C4-2B (cell line): ENCODE results near the gene DNAH1.

ENCODE experiments used
- H3K27ac ChIP-seq: fragments of 450-650 bp; 2 replicates; pipeline ENCODE4 v1.5.1; 2017
- CTCF ChIP-seq: fragments of 450-650 bp; conservative IDR thresholded peaks from 2 replicates; pipeline ENCODE4 v1.5.1; 2017; ENCODE audit warnings: mild to moderate bottlenecking
- ZFX ChIP-seq: fragments of 450-650 bp; IDR thresholded peaks from 2 replicates; pipeline ENCODE4 v1.6.1; 2017

Gene DNAH1

DNA sequence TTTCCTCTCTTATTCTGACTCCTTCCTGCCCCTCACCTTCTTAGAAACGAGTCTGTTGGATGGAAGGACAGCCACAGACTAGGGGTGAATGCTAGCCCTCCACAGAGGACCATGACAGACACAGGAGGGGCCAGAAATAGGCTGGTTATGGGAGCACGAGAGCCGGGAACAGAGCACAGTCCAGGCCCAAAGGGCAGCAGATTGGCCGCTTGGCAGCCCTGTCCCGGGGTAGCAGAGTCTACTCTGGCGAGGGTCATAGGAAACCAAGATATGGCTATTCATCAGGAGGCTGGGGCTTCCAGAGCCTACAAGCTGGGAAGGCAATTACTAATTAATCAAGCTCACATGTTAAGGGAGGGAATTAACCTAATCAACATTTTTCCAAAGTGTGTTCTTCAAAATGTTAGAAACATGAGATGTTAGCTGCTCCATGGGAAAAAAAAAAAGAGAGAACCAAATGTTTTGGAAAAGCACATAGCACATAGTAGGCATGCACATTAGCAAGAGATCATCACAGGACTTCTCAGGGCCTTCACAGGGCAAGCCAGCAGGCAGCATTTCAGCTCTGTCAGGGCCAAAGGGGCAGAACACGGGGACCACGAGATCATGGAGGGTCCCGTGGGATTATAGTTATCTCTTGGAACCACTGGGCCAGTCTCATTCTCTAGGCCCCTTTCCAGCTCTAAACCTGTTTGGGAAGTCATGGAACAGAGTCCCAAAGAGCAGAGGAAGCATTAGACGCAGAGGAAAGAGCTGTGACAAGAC is 115.5 kb downstream of the DNAH1 start:
- no peak overlapping the region for H3K27ac ChIP-seq
- no peak for TF ChIP-seq ZFX
- TF ChIP-seq CTCF = no peak

DNA sequence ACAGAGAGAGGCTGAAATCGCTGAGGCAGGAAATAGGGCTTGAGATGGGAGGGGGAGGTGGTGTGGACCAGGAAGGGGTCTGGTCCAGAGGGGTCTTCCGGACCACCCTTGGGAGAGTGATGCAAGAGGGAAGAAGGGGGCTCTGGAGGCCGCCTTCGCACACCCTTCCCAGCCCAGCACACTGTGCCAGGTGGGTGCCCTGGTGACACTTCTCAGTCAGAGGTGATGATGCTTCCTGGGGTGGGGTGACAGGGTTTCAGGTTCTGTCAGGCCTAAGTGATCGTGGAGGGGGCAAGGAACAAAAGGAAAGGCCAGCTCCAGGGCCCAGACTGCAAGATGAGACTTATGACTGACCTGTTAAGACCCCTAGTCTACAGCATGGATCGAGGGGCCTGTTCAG is 116.1 kb downstream of the DNAH1 start:
- no peak overlapping the region for H3K27ac ChIP-seq
- no peak for TF ChIP-seq ZFX
- no peak for TF ChIP-seq CTCF

- TF ChIP-seq ZFX (no peak), CTCF (no peak)
- no peak overlapping the region for H3K27ac ChIP-seq
Observed at GRCh38 chr3:52432691-52433141, 116.6 kb downstream of the DNAH1 start.

DNA sequence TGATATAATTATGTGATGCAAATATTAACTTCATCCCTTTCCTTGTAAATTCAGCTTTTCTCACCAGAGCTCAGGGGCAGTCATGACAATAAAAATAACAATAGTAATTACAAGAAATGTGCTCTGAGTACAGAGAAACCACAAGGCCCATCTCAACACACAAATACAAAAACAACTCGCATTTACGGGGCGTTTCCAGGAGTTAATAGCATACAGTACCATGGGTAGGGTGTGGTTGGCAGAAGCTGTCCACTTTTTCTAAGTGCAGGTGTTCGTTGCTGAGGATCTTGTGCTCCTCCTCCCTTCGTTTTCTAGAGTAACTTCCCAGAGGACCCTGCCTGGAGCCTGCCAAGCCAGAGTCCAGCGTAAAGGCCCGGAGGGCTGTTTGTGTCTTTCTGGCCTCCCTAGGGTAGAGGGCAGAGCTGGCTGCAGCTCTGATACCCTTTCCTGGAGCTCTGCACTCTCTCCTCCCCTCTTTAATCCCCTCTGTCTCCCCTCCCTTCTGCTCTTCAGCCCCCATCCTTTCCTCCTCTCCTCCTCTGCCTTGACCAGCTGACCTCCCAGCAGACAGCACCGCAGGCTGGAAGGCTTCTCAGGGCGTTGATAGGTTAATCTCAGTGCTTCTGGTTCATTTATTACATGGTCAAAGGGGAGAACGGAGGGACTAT is 117.3 kb downstream of the DNAH1 start:
- TF ChIP-seq CTCF (no peak), ZFX (no peak)
- no peak overlapping the region for H3K27ac ChIP-seq

- TF ChIP-seq CTCF = no peak
- no peak for TF ChIP-seq ZFX
- no peak overlapping the region for H3K27ac ChIP-seq
Observed at GRCh38 chr3:52433996-52434479, 117.9 kb downstream of the DNAH1 start.

GRCh38 chr3:52434491-52435115 is 118.5 kb downstream of the DNAH1 start:
- no peak overlapping the region for H3K27ac ChIP-seq
- TF ChIP-seq CTCF = no peak
- TF ChIP-seq ZFX = no peak
